Skeletal muscle satellite cell (primary cell): ENCODE results near the gene SHLD1.
A peak's percentile ranks its signal among the peaks of the same experiment; 100 is the strongest.
"Not testable (repeated sequence)": the region's sequence is repeated elsewhere in the genome, so short reads cannot be mapped to it uniquely, and the experiment has no call there.

Experiments used
- H3K27me3 ChIP-seq: 2 replicates; pipeline ENCODE4 v1.7.0; 2013; ENCODE audit warnings: low read length; ENCODE audit not compliant: control insufficient read depth, insufficient read depth
- H3K36me3 ChIP-seq: 2 replicates; pipeline ENCODE4 v1.7.0; 2013; ENCODE audit warnings: mild to moderate bottlenecking, control low read depth, low read length; ENCODE audit not compliant: insufficient read depth
- H3K4me1 ChIP-seq: 2 replicates; pipeline ENCODE4 v1.7.0; 2013; ENCODE audit warnings: low read length; ENCODE audit not compliant: control insufficient read depth, insufficient read depth
- H3K4me2 ChIP-seq: 2 replicates; pipeline ENCODE4 v1.7.0; 2013; ENCODE audit warnings: mild to moderate bottlenecking, low read length
- H3K4me3 ChIP-seq: 2 replicates; pipeline ENCODE4 v1.7.0; 2013; ENCODE audit warnings: low read length
- H3K9ac ChIP-seq: 2 replicates; pipeline ENCODE4 v1.7.0; 2013; ENCODE audit warnings: mild to moderate bottlenecking, low read depth, low read length, moderate library complexity
- H3K9me3 ChIP-seq: replicated peaks from 2 replicates; pipeline ENCODE4 v1.7.0; 2013; ENCODE audit warnings: mild to moderate bottlenecking, control low read depth, low read length

SHLD1 gene

DNA sequence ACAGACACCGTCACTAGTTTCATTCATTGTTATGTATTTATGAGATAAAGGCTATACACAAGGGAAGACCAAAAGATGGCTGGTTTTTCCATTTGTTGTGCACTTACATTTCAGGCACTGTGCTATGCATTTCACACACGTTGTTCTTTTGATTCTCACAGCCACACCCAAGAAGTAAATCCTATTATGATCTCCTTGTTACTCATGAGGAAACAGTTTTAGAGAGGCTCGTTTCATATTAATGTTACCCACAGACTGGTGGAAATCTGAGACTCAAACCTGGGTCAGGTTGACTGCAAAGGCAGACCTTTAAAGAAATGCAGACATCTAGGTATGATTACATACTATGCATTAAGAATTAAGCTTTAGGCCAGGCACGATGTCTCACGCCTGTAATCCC, 34.9 kb downstream of the SHLD1 start:
- no peaks in the 10 kb centered on the region for H3K27me3 ChIP-seq
- no peaks in the 10 kb centered on the region for H3K36me3 ChIP-seq
- H3K4me1 ChIP-seq, result peaks cover 10% of the 10 kb centered on the region
- H3K9ac ChIP-seq, result no peak overlapping the region
- H3K4me2 ChIP-seq, result no peak overlapping the region
- H3K9me3 ChIP-seq, result no peaks in the 10 kb centered on the region
- H3K4me3 ChIP-seq, result no peak overlapping the region

DNA sequence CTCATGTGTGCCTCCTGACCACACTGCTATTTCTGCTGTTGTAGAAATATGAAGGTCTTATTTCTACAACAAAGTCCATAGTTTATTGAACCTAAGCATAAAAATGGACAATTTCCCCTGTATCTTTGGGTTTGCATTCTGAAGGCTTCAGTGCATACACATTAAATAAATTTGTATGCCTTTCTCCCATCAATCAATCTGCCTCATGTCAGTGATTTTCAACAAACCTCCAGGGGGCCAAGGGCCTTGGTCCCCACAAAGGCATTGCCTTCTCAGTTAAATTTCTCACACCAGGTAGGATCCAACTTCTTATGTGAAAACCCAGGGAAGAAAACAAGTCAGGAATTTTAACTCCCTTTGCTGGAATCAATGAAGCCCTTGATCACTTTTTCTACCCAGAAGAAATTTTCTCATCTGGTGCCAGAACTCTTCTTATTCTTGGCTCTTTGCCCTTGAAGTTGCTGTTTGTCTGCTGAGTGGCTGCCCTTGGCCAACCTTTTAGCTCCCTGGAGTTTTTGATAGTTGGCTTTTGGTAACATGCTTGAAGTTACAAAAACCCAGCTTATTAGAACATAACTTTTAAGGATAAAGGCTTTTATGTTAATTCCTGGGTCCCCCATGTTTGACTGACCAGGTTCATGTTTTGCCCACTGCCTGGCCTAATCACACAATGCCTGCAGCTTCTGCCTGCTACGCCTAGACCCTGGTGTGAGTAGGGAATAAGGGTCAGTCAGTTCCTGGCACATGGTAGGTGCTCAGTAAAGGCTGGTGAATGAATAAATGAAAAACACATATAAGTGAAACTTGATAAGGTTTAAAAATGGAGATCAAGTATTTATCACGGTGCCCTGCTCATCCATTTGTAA, 37.0 kb downstream of the SHLD1 start:
- no peak overlapping the region for H3K4me3 ChIP-seq
- H3K4me2 ChIP-seq, result peak overlapping the region; percentile 50
- peaks cover 10% of the 10 kb centered on the region for H3K4me1 ChIP-seq
- no peak overlapping the region for H3K9ac ChIP-seq
- H3K36me3 ChIP-seq, result no peaks in the 10 kb centered on the region
- no peaks in the 10 kb centered on the region for H3K27me3 ChIP-seq
- H3K9me3 ChIP-seq, result no peaks in the 10 kb centered on the region

DNA sequence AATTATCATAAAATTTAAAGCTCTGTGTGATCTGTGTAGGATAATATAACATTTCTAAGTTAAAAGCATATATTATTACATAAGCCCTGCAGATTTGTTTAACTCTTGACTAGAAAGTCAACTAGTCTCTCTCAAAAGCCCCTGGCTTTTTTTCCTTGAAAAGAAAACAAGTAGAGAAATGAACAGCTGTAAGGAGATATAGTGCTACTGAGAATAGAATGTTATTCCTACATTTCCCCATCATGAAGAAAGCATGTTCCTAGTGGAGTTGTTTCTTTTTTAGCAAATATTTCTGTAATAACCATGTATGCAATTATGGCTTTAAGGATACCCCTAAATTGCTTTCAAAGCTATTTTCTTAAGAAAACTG, 37.6 kb downstream of the SHLD1 start:
- Histone ChIP-seq H3K36me3 (no peaks in the 10 kb centered on the region), H3K4me3 (no peak overlapping the region), H3K27me3 (no peaks in the 10 kb centered on the region), H3K9ac (no peak overlapping the region), H3K4me2 (peak overlapping the region; percentile 50), H3K9me3 (no peaks in the 10 kb centered on the region), H3K4me1 (peaks cover 10% of the 10 kb centered on the region)

DNA sequence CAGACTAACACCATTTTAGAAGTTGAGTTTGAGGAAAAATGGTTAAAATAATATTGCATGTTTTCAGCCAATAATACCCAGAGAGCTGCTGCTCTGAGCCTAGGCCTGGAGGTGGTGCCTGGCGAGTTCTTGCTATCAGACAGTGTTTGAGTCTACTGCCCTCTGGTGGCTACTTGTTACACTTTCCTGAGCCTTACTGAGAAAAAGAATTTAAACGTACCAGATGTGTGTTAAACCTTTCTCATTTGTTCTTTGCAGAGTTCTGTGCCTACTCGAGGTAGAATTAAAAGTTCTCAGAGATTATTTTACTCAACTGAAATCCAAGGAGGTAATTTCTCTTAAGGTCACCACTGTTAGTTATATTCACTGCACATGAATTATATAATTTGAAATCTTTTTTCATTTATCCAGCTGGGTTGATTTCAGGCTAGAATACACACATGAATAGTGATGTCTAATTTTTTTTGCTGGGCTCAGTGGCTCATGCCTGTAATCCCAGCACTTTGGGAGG, 38.2 kb downstream of the SHLD1 start:
- H3K27me3 ChIP-seq, result no peaks in the 10 kb centered on the region
- peaks cover 10% of the 10 kb centered on the region for H3K4me1 ChIP-seq
- H3K9ac ChIP-seq, result no peak overlapping the region
- H3K4me2 ChIP-seq, result no peak overlapping the region
- no peaks in the 10 kb centered on the region for H3K36me3 ChIP-seq
- H3K9me3 ChIP-seq, result no peaks in the 10 kb centered on the region
- no peak overlapping the region for H3K4me3 ChIP-seq

DNA sequence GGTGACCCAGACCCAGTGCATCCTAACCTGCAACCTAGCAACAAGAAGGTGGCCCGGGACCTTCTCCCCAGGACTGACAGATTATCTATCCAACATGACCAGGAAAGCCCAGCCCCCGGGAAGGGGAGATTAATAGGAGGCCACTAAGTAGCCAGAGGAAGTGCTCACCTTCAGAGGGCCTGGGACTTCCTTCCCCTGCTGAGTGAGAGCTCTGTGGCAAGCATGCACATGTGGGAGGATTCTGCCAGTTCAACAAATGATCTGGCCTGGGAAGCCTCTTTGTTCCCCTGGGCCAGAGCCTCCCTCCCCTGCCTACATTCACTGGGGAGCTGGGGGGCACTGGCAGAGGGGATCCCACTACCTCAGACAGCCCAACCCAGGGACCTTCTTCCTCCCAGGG, 39.6 kb downstream of the SHLD1 start:
- Histone ChIP-seq H3K4me3 (no peak overlapping the region), H3K4me2 (no peak overlapping the region), H3K9ac (no peak overlapping the region), H3K27me3 (no peaks in the 10 kb centered on the region), H3K36me3 (no peaks in the 10 kb centered on the region), H3K4me1 (peaks cover 10% of the 10 kb centered on the region), H3K9me3 (no peaks in the 10 kb centered on the region)

DNA sequence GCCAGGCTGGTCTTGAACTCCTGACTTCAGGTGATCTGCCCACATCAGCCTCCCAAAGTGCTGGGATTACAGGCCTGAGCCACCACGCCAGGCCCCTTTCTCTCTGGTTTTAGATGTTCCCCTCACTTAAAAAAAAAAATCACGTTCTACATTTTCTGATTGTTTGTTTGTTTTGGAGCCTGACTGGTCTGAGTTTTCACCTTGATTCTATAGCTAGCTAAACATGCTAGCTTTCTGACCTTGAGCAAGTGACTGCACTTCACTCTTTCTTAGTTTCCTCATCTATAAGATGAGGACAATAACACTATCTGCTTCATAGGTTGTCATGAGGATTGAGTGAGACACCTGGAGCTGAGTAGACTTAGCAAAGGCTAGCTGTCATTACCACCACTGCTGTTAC, 43.7 kb downstream of the SHLD1 start:
- Histone ChIP-seq H3K9me3 (no peaks in the 10 kb centered on the region), H3K9ac (no peak overlapping the region), H3K36me3 (no peaks in the 10 kb centered on the region), H3K4me3 (no peak overlapping the region), H3K27me3 (no peaks in the 10 kb centered on the region), H3K4me2 (no peak overlapping the region), H3K4me1 (no peaks in the 10 kb centered on the region)

DNA sequence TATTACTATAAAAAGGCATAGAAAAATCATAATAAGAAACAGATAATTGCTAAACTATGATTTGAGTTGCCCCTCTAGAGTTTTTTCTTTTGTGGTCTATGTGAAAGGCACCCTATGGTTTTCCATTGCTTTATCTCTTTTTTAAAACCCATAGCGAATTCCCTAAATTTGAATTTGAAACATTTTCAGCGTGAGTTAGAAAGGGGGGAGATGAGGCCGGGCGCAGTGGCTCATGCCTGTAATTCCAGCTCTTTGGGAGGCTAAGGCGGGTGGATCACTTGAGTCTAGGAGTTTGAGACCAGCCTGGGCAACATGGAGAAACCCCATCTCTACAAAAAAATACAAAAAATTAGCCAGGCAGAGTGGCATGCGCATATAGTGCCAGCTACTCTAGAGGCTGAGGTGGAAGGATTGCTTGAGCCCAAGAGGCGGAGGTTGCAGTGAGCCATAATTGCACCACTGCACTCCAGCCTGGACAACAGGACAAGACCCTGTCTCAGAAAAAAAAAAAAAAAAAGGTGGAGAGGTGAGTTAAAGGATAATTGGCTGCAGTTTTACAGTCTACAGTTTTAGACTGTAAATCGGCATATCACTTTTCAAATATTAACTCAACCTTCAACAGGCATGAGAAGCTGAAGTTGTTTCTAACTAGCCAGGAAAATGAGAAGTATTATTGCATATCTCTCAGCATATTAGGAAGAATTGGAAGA, 46.3 kb downstream of the SHLD1 start:
- H3K9me3 ChIP-seq, result no peaks in the 10 kb centered on the region
- H3K27me3 ChIP-seq, result no peaks in the 10 kb centered on the region
- H3K4me1 ChIP-seq, result no peaks in the 10 kb centered on the region
- no peak overlapping the region for H3K4me2 ChIP-seq
- H3K36me3 ChIP-seq, result no peaks in the 10 kb centered on the region
- H3K9ac ChIP-seq, result no peak overlapping the region
- H3K4me3 ChIP-seq, result no peak overlapping the region

DNA sequence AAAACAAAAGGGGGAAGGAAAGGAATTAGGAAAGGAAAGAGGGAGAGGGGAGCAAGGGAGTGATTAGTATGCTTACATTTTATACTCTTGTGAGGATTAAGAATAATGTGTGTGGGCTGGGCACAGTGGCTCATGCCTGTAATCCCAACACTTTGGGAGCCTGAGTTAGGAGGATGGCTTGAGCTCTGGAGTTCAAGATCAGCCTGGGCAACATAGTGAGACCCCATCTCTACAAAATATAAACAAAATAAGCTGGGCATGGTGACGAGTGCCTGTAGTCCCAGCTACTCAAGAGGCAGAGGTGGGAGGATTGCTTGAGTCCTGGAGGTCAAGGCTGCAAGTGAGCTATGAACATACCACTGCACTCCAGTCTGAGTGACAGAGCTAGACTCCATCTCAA, 47.0 kb downstream of the SHLD1 start:
- Histone ChIP-seq H3K4me1 (no peaks in the 10 kb centered on the region), H3K36me3 (no peaks in the 10 kb centered on the region), H3K4me2 (no peak overlapping the region), H3K9me3 (no peaks in the 10 kb centered on the region), H3K27me3 (no peaks in the 10 kb centered on the region), H3K4me3 (no peak overlapping the region), H3K9ac (no peak overlapping the region)

DNA sequence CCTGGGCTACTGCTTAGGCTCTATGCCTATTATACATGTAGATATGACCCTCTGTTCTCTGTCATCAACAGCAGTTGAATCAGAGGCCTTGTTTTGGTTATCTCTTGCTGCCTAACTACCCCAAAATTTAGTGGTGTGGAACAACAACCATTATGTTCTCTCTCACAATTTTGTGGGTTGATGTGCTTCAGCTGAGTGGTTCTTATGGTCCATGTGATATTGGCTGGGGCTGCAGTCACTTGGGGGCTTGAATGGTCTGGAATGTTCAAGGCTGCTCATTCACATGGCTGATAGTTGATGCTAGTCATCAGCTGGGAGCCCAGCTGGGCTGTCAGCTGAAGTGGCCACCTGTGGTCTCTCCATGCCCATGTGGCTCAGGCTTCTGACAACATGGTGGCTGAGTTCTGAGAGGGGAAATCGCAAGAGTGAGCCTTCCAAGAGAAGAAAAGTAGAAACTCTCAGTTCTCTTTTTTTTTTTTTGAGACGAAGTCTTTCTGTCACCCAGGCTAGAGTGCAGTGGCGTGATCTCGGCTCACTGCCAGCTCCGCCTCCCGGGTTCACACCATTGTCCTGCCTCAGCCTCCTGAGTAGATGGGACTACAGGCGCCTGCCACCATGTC, 47.8 kb downstream of the SHLD1 start:
- H3K9me3 ChIP-seq, result no peaks in the 10 kb centered on the region
- H3K27me3 ChIP-seq, result no peaks in the 10 kb centered on the region
- no peak overlapping the region for H3K4me2 ChIP-seq
- H3K4me3 ChIP-seq, result no peak overlapping the region
- H3K9ac ChIP-seq, result no peak overlapping the region
- no peaks in the 10 kb centered on the region for H3K4me1 ChIP-seq
- no peaks in the 10 kb centered on the region for H3K36me3 ChIP-seq

DNA sequence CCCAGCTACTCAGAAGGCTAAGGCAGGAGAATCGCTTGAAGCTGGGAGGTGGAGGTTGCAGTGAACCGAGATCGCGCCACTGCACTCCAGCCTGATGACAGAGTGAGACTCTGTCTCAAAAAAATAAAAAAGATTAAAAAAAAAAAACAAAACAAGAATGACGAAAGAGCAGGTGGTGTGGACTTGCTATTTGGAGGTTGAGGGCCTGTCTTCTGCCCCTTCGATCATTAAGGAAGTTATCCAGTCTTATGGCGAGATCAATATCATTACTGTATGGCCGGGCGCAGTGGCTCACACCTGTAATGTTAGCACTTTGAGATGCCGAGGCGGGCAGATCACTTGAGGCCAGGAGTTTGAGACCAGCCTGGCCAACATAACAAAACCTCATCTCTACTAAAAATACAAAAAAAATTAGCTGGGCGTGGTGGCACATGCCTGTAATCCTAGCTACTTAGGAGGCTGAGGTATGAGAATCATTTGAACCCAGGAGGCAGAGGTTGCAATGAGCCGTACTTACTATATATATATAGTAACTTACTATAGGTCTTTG, 53.6 kb downstream of the SHLD1 start:
- H3K9me3 ChIP-seq, H3K4me1 ChIP-seq, H3K4me3 ChIP-seq, H3K4me2 ChIP-seq, H3K9ac ChIP-seq, H3K36me3 ChIP-seq, H3K27me3 ChIP-seq: not testable (repeated sequence)

DNA sequence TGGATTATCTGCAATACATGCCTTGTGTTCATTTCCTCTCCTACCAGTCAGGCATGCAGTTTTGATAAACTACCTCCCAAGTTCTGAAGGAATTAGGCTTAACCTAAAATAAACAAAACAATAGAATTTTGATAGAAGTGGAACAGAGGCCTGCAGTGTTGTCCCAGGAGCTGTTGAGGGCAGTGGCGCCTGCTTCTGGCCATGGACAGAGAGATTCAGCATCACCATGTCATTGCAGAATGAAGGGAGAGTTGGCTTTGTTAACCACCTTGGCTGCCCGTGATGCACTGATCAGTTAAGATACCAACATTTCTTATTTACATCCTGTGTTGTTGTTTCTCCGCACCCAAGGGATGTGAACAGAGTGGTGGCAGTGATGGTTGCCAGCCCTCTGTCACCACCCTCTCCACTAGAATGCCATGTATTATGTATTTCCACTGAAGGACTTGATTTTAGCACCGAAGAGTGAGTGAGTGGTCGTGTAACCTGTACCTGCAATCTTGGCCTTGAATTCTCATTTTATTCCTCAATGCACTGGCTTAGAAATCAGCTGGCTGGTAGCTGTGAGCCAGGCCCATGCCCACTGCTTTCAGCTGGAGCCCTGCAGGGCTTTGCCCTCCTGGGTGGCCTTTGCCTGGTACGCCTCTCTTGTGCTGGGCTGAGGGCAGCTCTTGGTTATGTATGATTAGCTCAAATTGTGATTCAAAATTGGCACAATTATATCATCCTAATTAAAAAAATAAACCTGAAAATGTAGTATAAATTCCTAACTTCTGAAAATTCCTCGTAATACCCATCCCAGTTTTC, 56.5 kb downstream of the SHLD1 start:
- Histone ChIP-seq H3K9me3 (no peaks in the 10 kb centered on the region), H3K27me3 (no peaks in the 10 kb centered on the region), H3K9ac (no peak overlapping the region), H3K4me2 (no peak overlapping the region), H3K36me3 (no peaks in the 10 kb centered on the region), H3K4me1 (peaks cover 9% of the 10 kb centered on the region), H3K4me3 (no peak overlapping the region)
